Kidney (tissue), 14 donors: ENCODE measurements around the gene DCHS1. TPM values are rescaled to one million over a fixed set of nuclear protein-coding genes. Genes with fewer than 3 reads are reported as not detected.

Experiments used
- DNase-seq, 5 donors: peaks; one replicate each; pipeline ENCODE4 v3.0.0-alpha.2; 2013 to 2020
- FAIRE-seq: peaks from 2 replicates; lab custom pipeline; 2012; peaks lifted over from hg19 to GRCh38; lab: Jason Lieb, UNC
- H3K27ac ChIP-seq, 2 donors: one replicate each; pipeline ENCODE4 v1.7.0; 2013; ENCODE audit warnings: low read depth in 2 of 2, low read length in 2 of 2, inconsistent platforms in 1 of 2
- H3K27me3 ChIP-seq: one replicate; pipeline ENCODE4 v1.7.1; 2013; ENCODE audit warnings: low read length, inconsistent platforms; ENCODE audit not compliant: control insufficient read depth, insufficient read depth
- H3K36me3 ChIP-seq, 3 donors: one replicate each; pipeline versions ENCODE4 v1.7.0 to v1.7.1; 2013; ENCODE audit warnings: low read length in 3 of 3, control low read depth in 1 of 3, inconsistent platforms in 1 of 3; ENCODE audit not compliant: insufficient read depth in 3 of 3, control insufficient read depth in 2 of 3
- H3K4me1 ChIP-seq, 3 donors: one replicate each; pipeline versions ENCODE4 v1.7.0 to v1.7.1; 2013; ENCODE audit warnings: low read length in 3 of 3, inconsistent platforms in 1 of 3, low read depth in 1 of 3; ENCODE audit not compliant: control insufficient read depth in 2 of 3, insufficient read depth in 2 of 3
- H3K4me3 ChIP-seq, 3 donors: one replicate each; pipeline versions ENCODE4 v1.7.0 to v1.8.1; 2013; ENCODE audit warnings: low read length in 3 of 3, control low read depth in 1 of 3, inconsistent platforms in 1 of 3
- H3K9ac ChIP-seq, 3 donors: one replicate each; pipeline versions ENCODE4 v1.7.0 to v1.7.1; 2013; ENCODE audit warnings: low read length in 3 of 3, control low read depth in 1 of 3, inconsistent platforms in 1 of 3
- H3K9me3 ChIP-seq, 3 donors: one replicate each; pipeline versions ENCODE4 v1.7.0 to v1.7.1; 2013; ENCODE audit warnings: low read length in 3 of 3, control low read depth in 1 of 3, inconsistent platforms in 1 of 3; ENCODE audit not compliant: control insufficient read depth in 2 of 3, insufficient read depth in 1 of 3
- CTCF ChIP-seq: IDR thresholded peaks from 3 replicates; pipeline ENCODE4 v1.5.1; 2012; ENCODE audit warnings: mild to moderate bottlenecking, moderate library complexity, borderline replicate concordance; ENCODE audit not compliant: insufficient read depth; ENCODE audit errors: extremely low read depth
- intact Hi-C: fragments of 100-400 bp; cut with DNase I; formaldehyde crosslinking; loops from one replicate; pipeline ENCODE4 v1.11.1; 2022
- polyA plus RNA-seq: library from polyadenylated mRNA; stranded (reverse); fragments of 350-450 nt; fragmentation: Illumina TruSeq; extraction: RNeasy Lipid Tissue Mini Kit (QIAGEN cat#74804); gene quantifications from one replicate; pipeline ENCODE4 v1.2.3, GENCODE V29; 2014; ENCODE audit warnings: low read depth, low replicate concordance; ENCODE audit not compliant: insufficient read depth
- total RNA-seq: library from RNA; stranded (reverse); fragmentation: NEBNext Ultra II Directional; extraction: Animal tissue kit (Norgen Biotek cat#: 25700); gene quantifications from one replicate; pipeline ENCODE4 v1.2.1, GENCODE V29; 2021
- donor health status: control.
- donor health status: control.
- donor health status: control.
- donor health status: control.
- donor health status: control.
- donor health status: DM: yes; HTN: yes; CAD: no.
- donor health status: Normal renal cell carcinoma (clear cell type).

DCHS1 gene
- total and polyA plus RNA-seq, 2 donors from 2014 or later = 2.4 to 17.0 TPM

- intact Hi-C loops = no loop called here
- no peak for TF ChIP-seq CTCF
These were observed 18.1 kb upstream of the DCHS1 start for GRCh38 chr11:6673523-6674218.

GRCh38 chr11:6671991-6672390 is 16.4 kb upstream of the DCHS1 start:
- Histone ChIP-seq H3K4me1 (peaks cover 0 to 3% (median 0%) of the 10 kb centered on the region in 3 donors), H3K9me3 (no peaks in the 10 kb centered on the region), H3K27ac (no peak overlapping the region), H3K36me3 (no peaks in the 10 kb centered on the region), H3K4me3 (no peak overlapping the region), H3K27me3 (no peaks in the 10 kb centered on the region), H3K9ac (no peak overlapping the region)
- FAIRE-seq = no peak
- intact Hi-C loops = no loop called here
- TF ChIP-seq CTCF = no peak
- no peak for DNase-seq

More at GRCh38 chr11:6673523-6674218, 18.1 kb upstream of the DCHS1 start:
- FAIRE-seq (no peak), DNase-seq (no peak)
- H3K27ac ChIP-seq = no peak overlapping the region
- no peaks in the 10 kb centered on the region for H3K36me3 ChIP-seq
- no peak overlapping the region for H3K4me3 ChIP-seq
- H3K9me3 ChIP-seq = no peaks in the 10 kb centered on the region
- no peaks in the 10 kb centered on the region for H3K4me1 ChIP-seq
- no peak overlapping the region for H3K9ac ChIP-seq
- H3K27me3 ChIP-seq = no peaks in the 10 kb centered on the region

GRCh38 chr11:6670202-6670830 is 14.7 kb upstream of the DCHS1 start:
- Histone ChIP-seq H3K27ac (no peak overlapping the region), H3K4me1 (peaks cover 0 to 3% (median 0%) of the 10 kb centered on the region in 3 donors), H3K4me3 (no peak overlapping the region), H3K27me3 (no peaks in the 10 kb centered on the region), H3K9ac (no peak overlapping the region), H3K36me3 (no peaks in the 10 kb centered on the region), H3K9me3 (no peaks in the 10 kb centered on the region)
- FAIRE-seq = no peak
- TF ChIP-seq CTCF = no peak
- intact Hi-C loops = no loop called here
- DNase-seq = no peak
